HL-60 (cell line): ENCODE measurements around the gene LYRM2.

Experiments used
- DNase-seq, 2 experiments: peaks; one replicate each; pipeline ENCODE4 v3.0.0-alpha.2; 2010 to 2020; ENCODE audit warnings: low read depth in 1 of 2, low spot score in 1 of 2
- H3K27ac ChIP-seq: fragments of 250-450 bp; sonication (Bioruptor Pico); replicated peaks from 2 replicates; pipeline ENCODE4 v1.5.1; 2020; ENCODE audit warnings: mild to moderate bottlenecking, moderate library complexity
- H3K27me3 ChIP-seq: fragments of 250-450 bp; sonication (Bioruptor Pico); 2 replicates; pipeline ENCODE4 v1.5.1; 2021; ENCODE audit warnings: mild to moderate bottlenecking, moderate library complexity; ENCODE audit not compliant: insufficient read depth, poor library complexity, severe bottlenecking
- H3K4me3 ChIP-seq: replicated peaks from 2 replicates; pipeline ENCODE4 v1.5.1; 2011; ENCODE audit warnings: mild to moderate bottlenecking, control low read depth, low read length; ENCODE audit not compliant: insufficient read depth
- CTCF ChIP-seq: IDR thresholded peaks from one replicate; pipeline ENCODE4 v1.5.1; 2011; ENCODE audit warnings: low read length, control low read depth, inconsistent platforms; ENCODE audit not compliant: insufficient read depth
- GABPA ChIP-seq: IDR thresholded peaks from 2 replicates; pipeline ENCODE4 v1.6.1; 2012; ENCODE audit warnings: low read depth
- POLR2AphosphoS5 ChIP-seq: IDR thresholded peaks from 2 replicates; pipeline ENCODE4 v1.6.1; 2012; ENCODE audit warnings: low read depth
- REST ChIP-seq: IDR thresholded peaks from 2 replicates; pipeline ENCODE4 v1.6.1; 2012; ENCODE audit warnings: low read depth; ENCODE audit not compliant: insufficient replicate concordance
- SPI1 ChIP-seq: IDR thresholded peaks from 2 replicates; pipeline ENCODE4 v1.6.1; 2012; ENCODE audit warnings: low read depth, mild to moderate bottlenecking, borderline replicate concordance

The LYRM2 gene

DNA sequence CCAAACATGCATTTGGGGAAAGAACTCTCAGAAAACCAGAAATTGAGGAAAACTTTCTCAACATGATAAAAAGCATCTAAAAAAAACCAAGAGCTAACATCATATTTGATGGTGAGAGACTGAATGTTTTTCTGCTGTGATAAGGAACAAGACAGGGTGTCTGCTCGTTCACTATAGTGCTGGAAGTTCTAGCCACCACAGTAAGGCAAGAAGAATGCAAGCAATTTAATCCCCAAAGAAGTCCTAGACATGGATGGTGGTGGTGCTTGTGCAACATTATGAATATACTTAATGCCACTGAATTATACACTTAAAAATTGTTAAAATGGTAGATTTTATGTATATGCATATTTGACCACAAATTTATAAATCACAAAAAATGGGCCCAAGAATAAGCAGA lies 53.4 kb downstream of the LYRM2 start:
- TF ChIP-seq POLR2AphosphoS5 = no peak
- no peak for TF ChIP-seq CTCF
- no peak for TF ChIP-seq REST
- TF ChIP-seq GABPA = no peak
- no peak for DNase-seq
- no peaks in the 10 kb centered on the region for H3K27me3 ChIP-seq
- no peak overlapping the region for H3K4me3 ChIP-seq
- H3K27ac ChIP-seq = no peak overlapping the region

- DNase-seq = no peak
- no peak overlapping the region for H3K4me3 ChIP-seq
- no peaks in the 10 kb centered on the region for H3K27me3 ChIP-seq
- no peak overlapping the region for H3K27ac ChIP-seq
- TF ChIP-seq REST (no peak), POLR2AphosphoS5 (no peak), SPI1 (no peak), CTCF (no peak), GABPA (no peak)
These were observed 54.0 kb downstream of the LYRM2 start for GRCh38 chr6:89584539-89584938.

DNA sequence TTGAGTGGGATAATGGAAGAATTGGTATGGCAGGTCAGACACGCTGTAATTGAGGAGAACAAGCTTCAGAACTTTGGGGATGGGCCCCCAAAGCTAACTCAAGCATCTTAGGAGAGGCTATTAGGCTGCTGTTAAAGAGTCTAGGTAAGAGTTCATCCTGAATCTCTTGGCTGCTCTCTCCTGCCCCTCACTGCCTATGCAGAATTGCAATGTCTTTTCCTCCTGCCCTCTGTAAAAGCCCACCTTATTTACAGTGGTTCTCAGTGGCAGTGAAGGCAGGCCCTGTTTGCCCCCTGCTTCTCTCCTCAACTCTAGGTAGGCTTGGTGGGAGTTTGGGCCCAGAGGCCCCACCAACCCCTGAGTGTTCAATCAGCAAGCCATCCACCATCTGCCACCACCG lies 55.0 kb downstream of the LYRM2 start:
- Histone ChIP-seq H3K27me3 (no peaks in the 10 kb centered on the region), H3K27ac (no peak overlapping the region), H3K4me3 (no peak overlapping the region)
- TF ChIP-seq GABPA = no peak
- no peak for TF ChIP-seq REST
- no peak for TF ChIP-seq SPI1
- no peak for TF ChIP-seq CTCF
- TF ChIP-seq POLR2AphosphoS5 = no peak
- DNase-seq = no peak
